NCI-H345 treated with DMSO at 0.1 percent for 48 hours (cell line): ENCODE results near the gene ESYT3.
"Not testable (repeated sequence)": the region's sequence is repeated elsewhere in the genome, so short reads cannot be mapped to it uniquely, and the experiment has no call there.

ENCODE experiments used
- DNase-seq: peaks from one replicate; lab custom pipeline; 2025; ENCODE audit not compliant: unreplicated experiment; lab: John Stamatoyannopoulos, UW

ESYT3 gene

GRCh38 chr3:138408751-138409570, 25.5 kb upstream of the ESYT3 start:
- no peak for DNase-seq

- no peak for DNase-seq
Observed at GRCh38 chr3:138412821-138413551, 21.4 kb upstream of the ESYT3 start.

GRCh38 chr3:138416236-138416635, 18.2 kb upstream of the ESYT3 start:
- not testable (repeated sequence) for DNase-seq

GRCh38 chr3:138417559-138417982, 16.8 kb upstream of the ESYT3 start:
- DNase-seq, result peak; percentile 6

GRCh38 chr3:138418601-138419206, 15.7 kb upstream of the ESYT3 start:
- no peak for DNase-seq

- no peak for DNase-seq
Observed at GRCh38 chr3:138423316-138423715, 11.1 kb upstream of the ESYT3 start.

GRCh38 chr3:138424323-138424722, 10.1 kb upstream of the ESYT3 start:
- no peak for DNase-seq

GRCh38 chr3:138426211-138426610, 8.2 kb upstream of the ESYT3 start:
- DNase-seq, result no peak

- not testable (repeated sequence) for DNase-seq
Observed at GRCh38 chr3:138426754-138427153, 7.7 kb upstream of the ESYT3 start.

GRCh38 chr3:138429665-138430064, 4.8 kb upstream of the ESYT3 start:
- no peak for DNase-seq

- no peak for DNase-seq
Observed at GRCh38 chr3:138432576-138433240, 1.7 kb upstream of the ESYT3 start.

GRCh38 chr3:138433892-138434275, 532 bp upstream of the ESYT3 start:
- DNase-seq, result no peak

GRCh38 chr3:138434875-138435772, 708 bp downstream of the ESYT3 start:
- no peak for DNase-seq

GRCh38 chr3:138435840-138436239, 1.4 kb downstream of the ESYT3 start:
- no peak for DNase-seq

- DNase-seq, result no peak
Observed at GRCh38 chr3:138437281-138437680, 2.9 kb downstream of the ESYT3 start.

GRCh38 chr3:138438896-138439295, 4.5 kb downstream of the ESYT3 start:
- no peak for DNase-seq

- no peak for DNase-seq
Observed at GRCh38 chr3:138439646-138440045, 5.2 kb downstream of the ESYT3 start.

GRCh38 chr3:138440121-138440521, 5.7 kb downstream of the ESYT3 start:
- DNase-seq, result no peak

GRCh38 chr3:138440596-138440995, 6.2 kb downstream of the ESYT3 start:
- DNase-seq, result no peak

GRCh38 chr3:138441256-138441655, 6.8 kb downstream of the ESYT3 start:
- DNase-seq, result no peak
